DMS153 (cell line): ENCODE measurements around the gene MAGEA4.

Experiments
- DNase-seq: peaks from one replicate; lab custom pipeline; 2025; lab: John Stamatoyannopoulos, UW

Gene MAGEA4

DNA sequence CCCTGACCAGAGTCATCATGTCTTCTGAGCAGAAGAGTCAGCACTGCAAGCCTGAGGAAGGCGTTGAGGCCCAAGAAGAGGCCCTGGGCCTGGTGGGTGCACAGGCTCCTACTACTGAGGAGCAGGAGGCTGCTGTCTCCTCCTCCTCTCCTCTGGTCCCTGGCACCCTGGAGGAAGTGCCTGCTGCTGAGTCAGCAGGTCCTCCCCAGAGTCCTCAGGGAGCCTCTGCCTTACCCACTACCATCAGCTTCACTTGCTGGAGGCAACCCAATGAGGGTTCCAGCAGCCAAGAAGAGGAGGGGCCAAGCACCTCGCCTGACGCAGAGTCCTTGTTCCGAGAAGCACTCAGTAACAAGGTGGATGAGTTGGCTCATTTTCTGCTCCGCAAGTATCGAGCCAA lies 11.0 kb downstream of the MAGEA4 start:
- no peak for DNase-seq

DNA sequence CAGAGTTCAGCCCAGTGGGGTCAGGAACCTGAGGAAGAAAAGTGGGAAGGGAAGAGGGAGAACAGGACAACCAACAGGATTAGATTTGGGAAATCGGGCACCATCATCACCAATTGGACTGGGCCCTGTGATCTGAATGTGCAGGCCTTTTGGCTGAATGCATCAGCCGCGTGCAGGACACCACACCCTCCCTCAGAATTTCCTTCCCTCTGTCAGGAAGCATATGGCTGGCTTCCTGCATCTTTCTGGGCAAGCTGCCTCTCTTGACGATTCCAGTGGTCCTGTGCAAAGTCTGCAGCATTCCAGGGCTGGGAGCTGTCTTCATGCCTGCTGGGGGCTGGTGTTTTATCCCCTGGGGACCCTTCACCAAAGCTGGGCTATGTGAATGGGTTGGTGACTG lies 16.4 kb downstream of the MAGEA4 start:
- DNase-seq, result no peak

GRCh38 chrX:151935358-151935757 lies 22.7 kb downstream of the MAGEA4 start:
- DNase-seq, result no peak

- DNase-seq, result no peak
These were observed 25.5 kb downstream of the MAGEA4 start for GRCh38 chrX:151938172-151938571.

DNA sequence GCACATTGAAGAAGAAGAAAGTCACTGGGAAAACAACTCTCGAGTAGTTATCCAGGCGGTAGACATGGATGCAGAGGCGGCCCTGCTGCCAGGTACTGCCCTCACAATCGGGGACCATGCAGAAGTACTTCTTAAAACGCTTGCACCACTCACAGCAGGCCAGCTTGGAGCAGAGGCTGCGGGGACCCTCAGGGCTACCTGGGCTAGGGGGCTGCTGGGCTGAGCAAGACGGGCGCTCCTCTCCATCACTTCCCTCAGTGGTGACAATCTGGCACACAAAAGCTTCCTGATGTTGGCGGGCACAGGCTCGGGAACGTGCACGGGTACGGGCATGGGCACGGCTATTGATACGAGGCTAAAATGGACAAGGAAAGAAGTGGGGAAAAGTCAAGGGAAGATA lies 42.0 kb downstream of the MAGEA4 start:
- DNase-seq, result no peak

GRCh38 chrX:151958101-151958500 lies 45.4 kb downstream of the MAGEA4 start:
- no peak for DNase-seq

GRCh38 chrX:151962034-151962433 lies 49.3 kb downstream of the MAGEA4 start:
- DNase-seq, result no peak

DNA sequence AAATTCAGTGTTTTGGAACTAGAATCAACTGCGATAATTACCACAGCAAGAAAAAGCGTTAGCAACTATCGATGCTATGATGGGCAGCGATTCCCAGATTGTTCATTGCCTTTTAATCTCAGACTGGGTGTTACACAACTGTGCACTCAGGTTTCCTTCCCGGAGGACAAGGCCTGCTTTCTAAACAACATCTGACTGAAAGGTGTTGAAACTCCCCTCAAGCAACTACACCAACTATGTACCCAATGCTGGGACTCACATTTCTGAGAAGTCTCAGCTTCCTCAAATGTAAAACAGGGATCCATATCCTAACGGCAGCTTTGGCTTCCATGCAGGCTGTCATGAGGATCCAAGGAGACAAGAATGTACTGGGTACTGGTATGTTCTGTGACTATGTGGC lies 53.5 kb downstream of the MAGEA4 start:
- no peak for DNase-seq

- DNase-seq, result no peak
These were observed 57.3 kb downstream of the MAGEA4 start for GRCh38 chrX:151970027-151970426.

DNA sequence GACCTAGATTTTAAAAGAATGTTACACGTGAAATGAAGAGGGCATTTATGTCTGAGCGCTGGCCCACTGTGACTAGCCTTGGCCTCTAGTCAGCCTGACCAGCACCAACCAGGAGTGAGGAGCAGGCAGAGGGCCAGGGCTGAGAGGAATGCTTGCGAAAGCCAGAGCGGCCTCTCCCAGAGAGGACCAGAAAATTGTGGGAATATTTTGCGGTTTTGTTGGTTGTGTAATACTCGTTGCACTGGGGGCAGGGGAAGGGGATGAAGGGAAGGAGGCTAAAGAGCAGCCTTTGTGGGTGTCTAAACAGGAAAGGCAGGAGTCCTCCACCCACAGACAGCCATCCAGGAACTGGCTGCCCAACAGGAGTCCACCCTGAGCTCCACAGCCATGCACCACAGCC lies 58.0 kb downstream of the MAGEA4 start:
- no peak for DNase-seq

DNA sequence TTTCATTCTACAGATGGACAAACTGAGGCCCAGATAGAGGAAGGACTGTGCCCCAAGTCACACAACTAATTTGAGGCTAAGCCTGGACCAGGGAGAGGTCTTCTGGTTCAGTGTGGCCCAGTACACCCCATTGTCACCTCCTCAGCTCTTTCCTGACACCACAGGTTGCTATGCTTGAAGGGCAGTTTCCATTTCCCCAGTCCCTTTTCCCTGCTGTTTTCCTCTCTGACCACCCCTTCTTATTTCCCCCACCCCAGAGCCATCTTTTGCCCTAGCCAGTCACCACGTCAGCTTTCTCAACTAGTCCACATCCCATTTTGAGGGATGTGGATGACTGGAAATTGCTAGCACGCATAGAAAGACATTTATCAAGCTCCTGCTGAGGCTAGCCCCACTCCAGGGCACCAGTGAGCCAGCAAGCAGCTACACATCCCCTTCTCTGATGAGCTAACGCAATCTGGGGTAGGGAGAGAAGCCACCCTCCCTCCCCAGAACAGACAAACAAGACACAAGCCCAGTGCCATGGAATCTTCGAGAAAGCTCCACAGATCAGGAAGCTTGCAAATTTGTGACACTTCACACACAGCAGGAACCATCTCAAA lies 60.5 kb downstream of the MAGEA4 start:
- DNase-seq, result no peak

GRCh38 chrX:151973851-151974335 lies 61.2 kb downstream of the MAGEA4 start:
- no peak for DNase-seq
